ENCODE data around the gene INAFM1. TPM values are rescaled to one million over a fixed set of nuclear protein-coding genes. Genes with fewer than 3 reads are reported as not detected.

The INAFM1 gene
- total and polyA plus RNA-seq, 10 donors: 3.9 to 19.8 (median 12.1) TPM

GRCh38 chr19:47239152-47239551 lies 35.5 kb upstream of the INAFM1 start:
- DNase-seq: no peak
- Histone ChIP-seq H3K27ac (peak overlapping the region in 2 of 8 donors; percentile 23 to 35), H3K36me3 (no peaks in the 10 kb centered on the region), H3K27me3 (replicated peaks in 1 of 7) (peaks cover 0 to 55% (median 8%) of the 10 kb centered on the region in 7 donors), H3K9me3 (no peaks in the 10 kb centered on the region), H3K4me3 (peak overlapping the region in 6 of 8 donors; percentile 7 to 67 (median 36)), H3K4me1 (peaks cover 14 to 56% (median 48%) of the 10 kb centered on the region in 6 donors)
- 10 to 14% (median 12%) methylated on average over 8 to 16 of the region's 16 CpGs for WGBS, 5 donors
- intact Hi-C loops (cut with DNase I; ENCODE audit: low total_unique reads): no loop called here
- TF ChIP-seq POLR2AphosphoS5 (IDR thresholded peaks at IDR 0.05): no peak
- TF ChIP-seq, protein P1, sequence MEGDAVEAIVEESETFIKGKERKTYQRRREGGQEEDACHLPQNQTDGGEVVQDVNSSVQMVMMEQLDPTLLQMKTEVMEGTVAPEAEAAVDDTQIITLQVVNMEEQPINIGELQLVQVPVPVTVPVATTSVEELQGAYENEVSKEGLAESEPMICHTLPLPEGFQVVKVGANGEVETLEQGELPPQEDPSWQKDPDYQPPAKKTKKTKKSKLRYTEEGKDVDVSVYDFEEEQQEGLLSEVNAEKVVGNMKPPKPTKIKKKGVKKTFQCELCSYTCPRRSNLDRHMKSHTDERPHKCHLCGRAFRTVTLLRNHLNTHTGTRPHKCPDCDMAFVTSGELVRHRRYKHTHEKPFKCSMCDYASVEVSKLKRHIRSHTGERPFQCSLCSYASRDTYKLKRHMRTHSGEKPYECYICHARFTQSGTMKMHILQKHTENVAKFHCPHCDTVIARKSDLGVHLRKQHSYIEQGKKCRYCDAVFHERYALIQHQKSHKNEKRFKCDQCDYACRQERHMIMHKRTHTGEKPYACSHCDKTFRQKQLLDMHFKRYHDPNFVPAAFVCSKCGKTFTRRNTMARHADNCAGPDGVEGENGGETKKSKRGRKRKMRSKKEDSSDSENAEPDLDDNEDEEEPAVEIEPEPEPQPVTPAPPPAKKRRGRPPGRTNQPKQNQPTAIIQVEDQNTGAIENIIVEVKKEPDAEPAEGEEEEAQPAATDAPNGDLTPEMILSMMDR (IDR thresholded peaks at IDR 0.05 in 8 of 11, conservative IDR thresholded peaks at IDR 0.05 in 3 of 11): no peak
- no peak for TF ChIP-seq POLR2A (IDR thresholded peaks at IDR 0.05)

GRCh38 chr19:47239610-47240296 lies 34.9 kb upstream of the INAFM1 start:
- DNase-seq: peak; percentile 91
- peaks cover 19 to 62% (median 54%) of the 10 kb centered on the region in 6 donors for H3K4me1 ChIP-seq
- H3K9me3 ChIP-seq: no peaks in the 10 kb centered on the region
- TF ChIP-seq POLR2AphosphoS5 (IDR thresholded peaks at IDR 0.05) (peak in 1 of 3 donors; percentile 34), POLR2A (IDR thresholded peaks at IDR 0.05) (no peak)
- peaks cover 0 to 57% (median 8%) of the 10 kb centered on the region in 7 donors for H3K27me3 ChIP-seq (replicated peaks in 1 of 7)
- no peaks in the 10 kb centered on the region for H3K36me3 ChIP-seq
- intact Hi-C loops (cut with DNase I; ENCODE audit: low total_unique reads): loop anchor here (5.0 kb wide), 1 partner anchor 32 kb away; no protein-coding TSS in a partner anchor
- peak overlapping the region in 2 of 8 donors; percentile 23 to 35 for H3K27ac ChIP-seq
- peak overlapping the region in 7 of 8 donors; percentile 7 to 67 (median 36) for H3K4me3 ChIP-seq
- WGBS, 5 donors: 0 to 25% (median 5%) methylated on average over 2 to 62 of the region's 62 CpGs

- TF ChIP-seq, protein P1 (IDR thresholded peaks at IDR 0.05 in 8 of 11, conservative IDR thresholded peaks at IDR 0.05 in 3 of 11): no peak
- TF ChIP-seq POLR2AphosphoS5 (IDR thresholded peaks at IDR 0.05) (no peak), POLR2A (IDR thresholded peaks at IDR 0.05) (no peak)
- H3K4me3 ChIP-seq: peak overlapping the region in 2 of 8 donors; percentile 35 to 36
- WGBS, 5 donors: 51 to 67% (median 62%) methylated on average over 6 of the region's 6 CpGs
- peaks cover 0 to 61% (median 8%) of the 10 kb centered on the region in 7 donors for H3K27me3 ChIP-seq (replicated peaks in 1 of 7)
- H3K36me3 ChIP-seq: no peaks in the 10 kb centered on the region
- H3K27ac ChIP-seq: peak overlapping the region in 2 of 8 donors; percentile 14 to 15
- peaks cover 21 to 64% (median 56%) of the 10 kb centered on the region in 6 donors for H3K4me1 ChIP-seq
- intact Hi-C loops (cut with DNase I; ENCODE audit: low total_unique reads): loop anchor here (5.0 kb wide), 1 partner anchor 33 kb away; no protein-coding TSS in a partner anchor
- H3K9me3 ChIP-seq: no peaks in the 10 kb centered on the region
- DNase-seq: no peak
These were observed 34.1 kb upstream of the INAFM1 start for GRCh38 chr19:47240556-47240955.

DNA sequence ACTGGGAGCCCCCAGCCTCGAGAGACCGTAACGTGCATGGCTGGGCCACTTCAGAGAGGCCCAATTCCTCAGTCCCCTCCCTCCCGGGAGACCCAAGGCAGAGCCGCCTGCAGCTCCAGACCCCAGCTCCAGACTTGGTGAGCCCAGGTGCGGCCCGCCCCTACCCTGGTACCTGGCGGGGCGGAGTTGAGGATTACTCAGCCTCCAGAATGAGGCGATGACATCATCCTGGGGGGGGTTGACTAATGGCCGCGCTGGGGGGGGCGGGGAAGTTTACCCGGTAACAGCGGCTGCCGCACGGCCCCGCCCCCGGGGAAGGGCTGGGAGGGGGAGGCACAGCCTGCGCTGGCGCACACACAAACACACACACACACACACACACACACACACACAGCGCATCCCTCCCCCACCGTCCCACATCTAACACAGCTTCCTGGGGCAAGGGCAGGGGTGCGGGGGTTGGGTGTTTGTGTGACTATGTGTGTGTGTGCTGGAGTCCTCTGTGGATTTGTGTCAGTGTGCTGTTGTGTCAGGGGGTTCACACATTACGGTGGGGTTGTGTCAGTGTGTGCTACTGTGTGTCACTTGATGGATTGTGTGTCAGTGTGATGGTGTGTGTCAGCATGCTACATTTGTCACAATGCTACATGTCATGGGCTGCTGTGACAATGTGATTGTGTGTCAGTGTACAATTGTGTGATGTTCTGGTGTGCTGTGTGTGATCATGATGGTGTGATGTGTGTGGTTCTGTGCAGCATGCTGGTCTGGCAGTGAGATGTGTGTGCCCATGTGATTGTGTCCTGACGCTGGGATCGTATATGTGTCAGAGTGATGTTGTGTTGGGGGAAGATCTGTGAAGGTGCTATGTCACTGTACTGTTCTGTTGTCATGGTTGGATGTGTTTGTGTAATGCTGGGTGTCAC lies 33.4 kb upstream of the INAFM1 start:
- no peaks in the 10 kb centered on the region for H3K36me3 ChIP-seq
- no peak for TF ChIP-seq POLR2AphosphoS5 (IDR thresholded peaks at IDR 0.05)
- TF ChIP-seq, protein P1 (IDR thresholded peaks at IDR 0.05 in 8 of 11, conservative IDR thresholded peaks at IDR 0.05 in 3 of 11): peak in 1 of 11 experiments; percentile 7
- intact Hi-C loops (cut with DNase I; ENCODE audit: low total_unique reads): loop anchor here (5.0 kb wide), 1 partner anchor 34 kb away; no protein-coding TSS in a partner anchor
- peak; percentile 90 for DNase-seq
- H3K27me3 ChIP-seq (replicated peaks in 1 of 7): peaks cover 0 to 66% (median 8%) of the 10 kb centered on the region in 7 donors
- H3K4me3 ChIP-seq: peak overlapping the region in 1 of 8 donors; percentile 35
- peaks cover 21 to 64% (median 56%) of the 10 kb centered on the region in 6 donors for H3K4me1 ChIP-seq
- peak overlapping the region in 2 of 8 donors; percentile 15 to 79 for H3K27ac ChIP-seq
- WGBS, 5 donors: 7 to 28% (median 12%) methylated on average over 6 to 27 of the region's 27 CpGs
- H3K9me3 ChIP-seq: no peaks in the 10 kb centered on the region

Measured in spleen (tissue), 11 donors.